ENCODE measurements around the gene STARD6.
"Not testable (repeated sequence)": the region's sequence is repeated elsewhere in the genome, so short reads cannot be mapped to it uniquely, and the experiment has no call there.

Gene STARD6, protein sequence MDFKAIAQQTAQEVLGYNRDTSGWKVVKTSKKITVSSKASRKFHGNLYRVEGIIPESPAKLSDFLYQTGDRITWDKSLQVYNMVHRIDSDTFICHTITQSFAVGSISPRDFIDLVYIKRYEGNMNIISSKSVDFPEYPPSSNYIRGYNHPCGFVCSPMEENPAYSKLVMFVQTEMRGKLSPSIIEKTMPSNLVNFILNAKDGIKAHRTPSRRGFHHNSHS

GRCh38 chr18:54357660-54358494 is at the start of gene STARD6, which contains the start of gene C18orf54:
TSS of gene STARD6 (minus strand) at chr18:54357858. CDS start at chr18:54354573, 3,285 bp downstream.
TSS of gene C18orf54 (plus strand) at chr18:54357906. CDS start at chr18:54360573, 2,667 bp downstream.
- DNase-seq (ENCODE audit: low spot score): peak; percentile 88

DNA sequence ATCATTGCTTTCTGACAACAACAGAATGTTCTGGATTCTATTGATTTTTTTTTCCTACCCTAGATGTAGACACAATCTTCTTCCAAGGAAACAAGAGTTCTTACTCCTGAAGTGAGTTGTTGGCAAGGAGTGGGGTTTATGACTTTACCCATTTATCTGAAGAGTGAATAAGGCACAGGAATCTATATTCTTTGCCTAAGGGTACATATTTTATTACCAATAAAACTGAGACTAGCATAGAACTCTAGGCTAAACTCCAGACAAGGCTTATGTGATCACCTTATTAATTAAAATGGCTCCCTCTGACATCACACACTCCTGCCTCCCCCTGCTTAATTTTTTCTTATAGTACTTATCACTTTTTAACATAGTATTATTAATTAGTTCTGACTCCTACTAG is 47.6 kb upstream of the STARD6 start:
- DNase-seq (ENCODE audit: low spot score): no peak

GRCh38 chr18:54396760-54397159 is 39.1 kb upstream of the STARD6 start:
- no peak for DNase-seq (ENCODE audit: low spot score)

- no peak for DNase-seq (ENCODE audit: low spot score)
Measured at GRCh38 chr18:54393648-54394294, 36.1 kb upstream of the STARD6 start.

DNA sequence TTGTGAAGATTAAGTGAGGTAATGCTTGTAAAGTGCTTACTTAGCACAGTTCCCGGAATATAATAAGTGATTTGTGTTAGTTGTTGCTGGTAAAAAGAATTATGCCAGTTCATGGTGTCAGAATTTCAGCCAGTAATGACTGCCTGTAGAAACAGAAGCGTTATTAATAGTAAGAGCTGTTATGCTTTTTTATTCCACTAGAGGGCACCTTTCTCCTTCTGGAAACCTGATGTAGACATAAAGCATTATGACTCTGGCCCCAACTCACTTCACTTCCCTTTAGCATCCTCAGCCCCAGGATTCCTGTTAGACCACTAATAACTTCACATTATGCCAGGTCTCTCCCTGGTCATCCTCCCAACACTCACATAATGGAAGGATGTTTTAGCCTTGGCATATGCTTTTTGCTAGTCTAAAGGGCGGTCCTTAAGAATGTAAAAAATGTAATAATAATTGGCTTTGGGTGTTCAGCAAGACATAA is 34.9 kb upstream of the STARD6 start:
- peak; percentile 63 for DNase-seq (ENCODE audit: low spot score)

- DNase-seq (ENCODE audit: low spot score): no peak
Measured at GRCh38 chr18:54390838-54391237, 33.2 kb upstream of the STARD6 start.

GRCh38 chr18:54389143-54389505 is 31.5 kb upstream of the STARD6 start:
- no peak for DNase-seq (ENCODE audit: low spot score)

DNA sequence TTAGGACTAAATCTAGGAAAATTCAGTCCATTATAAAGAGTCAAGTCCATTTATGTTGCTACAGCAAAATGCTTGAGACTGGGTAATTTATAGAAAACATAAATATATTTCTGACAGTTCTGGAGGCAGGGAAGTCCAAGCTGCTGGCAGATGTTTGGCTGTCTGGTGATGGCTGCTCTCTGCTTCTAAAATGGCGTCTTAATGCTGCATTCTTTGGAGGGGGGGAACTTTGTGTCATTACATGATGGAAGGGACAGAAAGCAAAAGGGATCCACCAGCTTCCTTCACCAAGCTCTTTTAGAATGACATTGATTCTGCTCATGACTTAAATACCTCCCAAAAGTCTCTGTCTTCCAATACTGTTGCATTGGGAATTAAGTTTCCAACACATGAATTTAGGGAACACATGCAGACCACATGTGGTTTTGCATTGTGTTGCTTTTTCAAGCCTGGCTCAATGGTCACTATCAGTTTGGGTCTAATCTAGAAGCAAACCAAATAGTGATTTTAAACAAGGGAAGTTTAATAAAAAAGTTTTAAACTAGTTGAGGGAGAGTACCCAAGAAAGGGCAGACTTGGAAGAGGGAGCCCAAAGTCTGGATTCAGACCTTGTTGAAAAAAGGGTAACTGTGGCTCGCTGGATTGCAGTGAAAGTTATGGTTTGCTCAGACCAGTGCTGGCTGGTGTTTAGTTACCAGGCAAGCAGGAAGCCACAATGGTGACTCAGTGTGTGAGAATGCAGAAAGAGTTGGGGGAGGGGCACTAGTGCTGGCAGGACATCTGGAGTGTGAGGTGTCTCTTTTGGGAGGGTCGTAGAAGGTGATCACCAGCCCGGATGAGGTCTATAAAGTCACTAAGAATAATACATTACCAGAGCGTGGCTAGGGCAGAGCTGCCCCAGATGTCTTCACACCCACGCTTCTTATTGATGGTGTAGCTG is 30.8 kb upstream of the STARD6 start:
- peak; percentile 4 for DNase-seq (ENCODE audit: low spot score)

- no peak for DNase-seq (ENCODE audit: low spot score)
Measured at GRCh38 chr18:54387631-54388030, 30.0 kb upstream of the STARD6 start.

DNA sequence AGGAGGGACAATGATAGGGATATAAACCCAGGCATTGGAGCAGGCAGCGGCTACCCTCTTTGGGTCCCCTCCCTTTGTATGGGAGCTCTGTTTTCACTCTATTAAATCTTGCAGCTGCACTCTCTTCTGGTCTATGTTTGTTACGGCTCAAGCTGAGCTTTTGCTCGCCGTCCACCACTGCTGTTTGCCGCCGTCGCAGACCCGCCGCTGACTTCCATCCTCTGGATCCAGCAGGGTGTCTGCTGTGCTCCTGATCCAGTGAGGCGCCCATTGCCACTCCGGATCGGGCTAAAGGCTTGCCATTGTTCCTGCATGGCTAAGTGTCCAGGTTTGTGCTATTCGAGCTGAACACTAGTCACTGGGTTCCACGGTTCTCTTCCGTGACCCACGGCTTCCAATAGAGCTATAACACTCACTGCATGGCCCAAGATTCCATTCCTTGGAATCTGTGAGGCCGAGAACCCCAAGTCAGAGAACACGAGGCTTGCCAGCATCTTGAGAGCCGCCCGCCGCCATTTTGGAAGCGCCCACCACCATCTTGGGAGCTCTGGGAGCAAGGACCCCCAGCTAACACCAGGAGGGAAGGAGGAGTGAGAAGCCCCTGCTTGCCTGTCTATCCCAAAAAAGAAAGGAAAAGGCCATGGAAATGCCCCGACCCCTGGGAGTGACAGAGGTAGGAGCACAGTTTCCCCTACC is 29.3 kb upstream of the STARD6 start:
- DNase-seq (ENCODE audit: low spot score): not testable (repeated sequence)

DNA sequence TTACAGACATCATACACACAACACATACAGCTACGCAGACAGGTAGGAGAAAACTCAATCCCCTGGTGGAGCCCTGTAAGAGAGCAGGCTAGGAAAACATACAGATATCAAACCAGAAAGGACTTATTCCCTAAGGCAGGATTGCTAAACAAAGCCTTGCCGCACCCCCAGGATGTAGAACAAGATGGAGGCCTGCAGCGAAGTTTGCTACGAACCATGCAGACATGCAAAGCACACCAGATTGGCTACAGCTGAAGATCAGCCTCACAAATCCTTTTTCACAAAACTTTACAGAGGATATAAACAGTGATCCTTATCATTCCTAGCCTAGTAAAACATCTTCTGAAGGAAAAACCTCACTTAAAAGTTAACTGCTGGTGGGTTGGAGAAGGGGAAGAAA is 28.4 kb upstream of the STARD6 start:
- no peak for DNase-seq (ENCODE audit: low spot score)

- DNase-seq (ENCODE audit: low spot score): no peak
Measured at GRCh38 chr18:54382733-54383252, 25.1 kb upstream of the STARD6 start.

DNA sequence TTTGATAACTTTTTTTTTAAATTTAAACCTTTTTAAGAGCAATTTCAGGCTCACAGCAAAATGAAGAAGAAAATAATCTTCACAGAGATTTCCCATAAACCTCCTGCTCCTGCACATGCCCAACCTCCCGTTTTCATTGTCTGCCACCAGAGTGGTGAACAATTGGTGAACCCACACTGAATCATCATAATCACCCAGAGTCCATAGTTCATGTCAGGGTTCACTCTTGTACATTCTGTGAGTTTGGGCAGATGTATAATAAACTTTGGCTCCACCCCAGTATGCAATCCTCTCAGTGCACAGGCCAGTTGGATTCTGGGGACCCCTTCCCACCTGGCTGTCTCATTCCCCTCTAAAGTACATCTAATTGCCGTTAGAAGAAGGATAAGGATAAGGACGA is 24.4 kb upstream of the STARD6 start:
- no peak for DNase-seq (ENCODE audit: low spot score)

DNA sequence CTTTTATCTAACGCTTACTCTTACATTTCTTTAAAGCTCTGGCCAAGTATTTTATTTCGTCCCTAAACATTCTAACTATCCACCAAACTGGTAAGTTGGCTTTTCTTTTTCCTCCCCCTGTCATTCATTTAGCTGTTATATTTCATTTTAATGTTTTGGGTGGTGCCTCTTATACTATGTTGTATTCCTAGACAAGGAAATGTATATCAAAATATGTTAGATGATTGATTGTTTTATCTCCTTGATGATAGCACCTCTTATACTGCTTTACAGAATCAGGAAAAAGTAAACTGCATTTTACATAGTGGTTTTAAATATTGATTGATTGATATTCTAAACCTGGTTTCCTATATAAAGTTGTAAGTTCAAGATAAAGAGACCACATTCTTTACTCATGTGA is 24.0 kb upstream of the STARD6 start:
- no peak for DNase-seq (ENCODE audit: low spot score)

DNA sequence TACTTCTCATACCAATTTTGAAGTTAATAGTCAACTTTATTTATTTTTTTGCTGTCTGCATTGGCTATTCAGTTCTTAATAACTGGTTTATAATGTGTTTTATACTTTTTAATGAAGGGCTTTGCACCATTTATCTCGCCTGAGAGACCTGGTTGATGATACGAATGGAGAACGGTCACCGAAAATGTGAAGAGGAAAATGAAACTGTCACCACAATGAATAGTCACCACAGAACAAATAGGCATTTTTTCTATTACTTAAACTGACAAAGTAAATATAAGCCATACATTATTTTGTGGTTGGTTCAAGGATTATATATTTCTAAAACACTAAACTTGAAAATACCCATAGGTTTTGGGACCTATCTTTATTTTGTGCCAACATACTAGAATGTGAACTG is 20.4 kb upstream of the STARD6 start:
- no peak for DNase-seq (ENCODE audit: low spot score)

GRCh38 chr18:54360406-54360805 is 2.7 kb upstream of the STARD6 start:
- no peak for DNase-seq (ENCODE audit: low spot score)

- DNase-seq (ENCODE audit: low spot score): no peak
Measured at GRCh38 chr18:54359233-54359632, 1.6 kb upstream of the STARD6 start.

GRCh38 chr18:54358495-54359040 is 910 bp upstream of the STARD6 start:
- DNase-seq (ENCODE audit: low spot score): no peak

- DNase-seq (ENCODE audit: low spot score): no peak
Measured at GRCh38 chr18:54357082-54357659, 487 bp downstream of the STARD6 start.

DNA sequence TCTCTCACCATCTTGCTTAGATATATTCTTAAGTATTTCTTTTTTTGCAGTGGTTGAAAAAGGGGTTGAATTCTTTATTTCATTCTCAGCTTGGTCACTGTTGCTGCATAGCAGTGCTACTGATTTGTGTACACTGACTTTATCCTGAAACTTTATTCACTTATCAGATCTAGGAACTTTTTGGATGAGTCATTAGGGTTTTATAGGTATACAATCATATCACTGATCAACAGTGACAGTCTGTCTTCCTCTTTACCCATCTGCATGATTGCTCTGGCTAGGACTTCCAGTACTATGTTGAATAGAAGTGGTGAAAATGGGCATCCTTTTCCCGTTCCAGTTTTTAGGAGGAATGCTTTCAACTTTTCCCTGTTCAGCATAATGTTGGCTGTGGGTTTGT is 6.5 kb downstream of the STARD6 start:
- no peak for DNase-seq (ENCODE audit: low spot score)
